Heart left ventricle (tissue), 13 donors: Measurements from ENCODE around the gene NEK8.

Experiments used
- CTCF ChIP-seq, 12 donors: fragments of 200-600 bp; sonication (generic) in 4 of 12; IDR thresholded peaks; one replicate each; pipeline versions ENCODE4 v1.5.0 to v1.8.0; 2018 to 2022; ENCODE audit warnings: antibody characterized with exemption in 12 of 12, mild to moderate bottlenecking in 5 of 12
- POLR2A ChIP-seq, 2 donors: fragments of 450-650 bp; IDR thresholded peaks; one replicate each; pipeline ENCODE4 v1.6.1; 2017; ENCODE audit warnings: antibody characterized with exemption in 2 of 2, mild to moderate bottlenecking in 2 of 2, moderate library complexity in 2 of 2
- donor health status: ischemic (EF 13 %, LVEDD 7.1; RV severe dilation, severe dysfunction).
- donor health status: DM: no; HTN: yes; CAD: no.
- donor health status: DM: no; HTN: no; CAD: no.
- donor health status: ischemic (EF 25% LVEDD 6.9; RV normal size, moderate dysfunction).
- donor health status: ischemic (EF 25% LVEDD 5.7; RV mildly dilated, moderate dysfunction).
- donor health status: ischemic (EF 35%, LVEDD 5.7; RV mildly dilated, moderate dysfunction).
- donor health status: nonischemic (EF 11% LVEDD 7.7; RV severe dilation, severe dysfunction).
- donor health status: DM: yes; HTN: yes; CAD: no.
- donor health status: PGD.
- donor health status: ischemic (EF 29% LVEDD 5.4; RV normal size, mild dysfunction).
- donor health status: nonischemic (EF 23%, LVEDD 6.1; RV moderate dilation, normal function).

- TF ChIP-seq CTCF (IDR thresholded peaks at IDR 0.05) (no peak), POLR2A (IDR thresholded peaks at IDR 0.05) (no peak)
These were observed 45.9 kb upstream of the NEK8 start for GRCh38 chr17:28682655-28683054.
